ENCODE data around the gene GLRX5. TPM values are rescaled to one million over a fixed set of nuclear protein-coding genes. Genes with fewer than 3 reads are reported as not detected.

Gene GLRX5
- total RNA-seq, 1 experiment from 2014 or later = 72.8 TPM

GRCh38 chr14:95486875-95487668, 47.8 kb upstream of the GLRX5 start (continued):
- no peak for TF ChIP-seq STAT6 (CRISPR knock-in tag; conservative IDR thresholded peaks at IDR 0.05; ENCODE audit: low read depth)
- TF ChIP-seq ZMAT4 (CRISPR knock-in tag; IDR thresholded peaks at IDR 0.05) = no peak
- TF ChIP-seq RORB (CRISPR knock-in tag; IDR thresholded peaks at IDR 0.05) = no peak
- TF ChIP-seq SOX15 (CRISPR knock-in tag; IDR thresholded peaks at IDR 0.05) = no peak
- no peak for TF ChIP-seq FOXJ3 (CRISPR knock-in tag; IDR thresholded peaks at IDR 0.05; ENCODE audit: borderline replicate concordance)
- TF ChIP-seq, protein P1, sequence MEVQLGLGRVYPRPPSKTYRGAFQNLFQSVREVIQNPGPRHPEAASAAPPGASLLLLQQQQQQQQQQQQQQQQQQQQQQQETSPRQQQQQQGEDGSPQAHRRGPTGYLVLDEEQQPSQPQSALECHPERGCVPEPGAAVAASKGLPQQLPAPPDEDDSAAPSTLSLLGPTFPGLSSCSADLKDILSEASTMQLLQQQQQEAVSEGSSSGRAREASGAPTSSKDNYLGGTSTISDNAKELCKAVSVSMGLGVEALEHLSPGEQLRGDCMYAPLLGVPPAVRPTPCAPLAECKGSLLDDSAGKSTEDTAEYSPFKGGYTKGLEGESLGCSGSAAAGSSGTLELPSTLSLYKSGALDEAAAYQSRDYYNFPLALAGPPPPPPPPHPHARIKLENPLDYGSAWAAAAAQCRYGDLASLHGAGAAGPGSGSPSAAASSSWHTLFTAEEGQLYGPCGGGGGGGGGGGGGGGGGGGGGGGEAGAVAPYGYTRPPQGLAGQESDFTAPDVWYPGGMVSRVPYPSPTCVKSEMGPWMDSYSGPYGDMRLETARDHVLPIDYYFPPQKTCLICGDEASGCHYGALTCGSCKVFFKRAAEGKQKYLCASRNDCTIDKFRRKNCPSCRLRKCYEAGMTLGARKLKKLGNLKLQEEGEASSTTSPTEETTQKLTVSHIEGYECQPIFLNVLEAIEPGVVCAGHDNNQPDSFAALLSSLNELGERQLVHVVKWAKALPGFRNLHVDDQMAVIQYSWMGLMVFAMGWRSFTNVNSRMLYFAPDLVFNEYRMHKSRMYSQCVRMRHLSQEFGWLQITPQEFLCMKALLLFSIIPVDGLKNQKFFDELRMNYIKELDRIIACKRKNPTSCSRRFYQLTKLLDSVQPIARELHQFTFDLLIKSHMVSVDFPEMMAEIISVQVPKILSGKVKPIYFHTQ (CRISPR knock-in tag; IDR thresholded peaks at IDR 0.05) = no peak
- TF ChIP-seq FOXP1 (CRISPR knock-in tag; IDR thresholded peaks at IDR 0.05; ENCODE audit: borderline replicate concordance) = no peak
- TF ChIP-seq, protein P2, sequence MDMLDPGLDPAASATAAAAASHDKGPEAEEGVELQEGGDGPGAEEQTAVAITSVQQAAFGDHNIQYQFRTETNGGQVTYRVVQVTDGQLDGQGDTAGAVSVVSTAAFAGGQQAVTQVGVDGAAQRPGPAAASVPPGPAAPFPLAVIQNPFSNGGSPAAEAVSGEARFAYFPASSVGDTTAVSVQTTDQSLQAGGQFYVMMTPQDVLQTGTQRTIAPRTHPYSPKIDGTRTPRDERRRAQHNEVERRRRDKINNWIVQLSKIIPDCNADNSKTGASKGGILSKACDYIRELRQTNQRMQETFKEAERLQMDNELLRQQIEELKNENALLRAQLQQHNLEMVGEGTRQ (CRISPR knock-in tag; IDR thresholded peaks at IDR 0.05) = no peak
- TF ChIP-seq GABPB1 (CRISPR knock-in tag; IDR thresholded peaks at IDR 0.05) = no peak

GRCh38 chr14:95487669-95488084, 47.2 kb upstream of the GLRX5 start:
- no peak overlapping the region for H3K27ac Mint-ChIP-seq
- ATAC-seq = no peak
- TF ChIP-seq HMGA2 (CRISPR knock-in tag; IDR thresholded peaks at IDR 0.05) = no peak
- TF ChIP-seq, protein P1 (CRISPR knock-in tag; IDR thresholded peaks at IDR 0.05) = no peak
- no peak for TF ChIP-seq ZNF423 (CRISPR knock-in tag; IDR thresholded peaks at IDR 0.05)
- no peak for TF ChIP-seq FOXP4 (CRISPR knock-in tag; IDR thresholded peaks at IDR 0.05)
- no peak for TF ChIP-seq FOXJ3 (CRISPR knock-in tag; IDR thresholded peaks at IDR 0.05; ENCODE audit: borderline replicate concordance)
- TF ChIP-seq ETV6 (CRISPR knock-in tag; IDR thresholded peaks at IDR 0.05) = no peak
- no peak for TF ChIP-seq NFYB (CRISPR knock-in tag; conservative IDR thresholded peaks at IDR 0.05; ENCODE audit: low read depth)
- TF ChIP-seq, protein P3, sequence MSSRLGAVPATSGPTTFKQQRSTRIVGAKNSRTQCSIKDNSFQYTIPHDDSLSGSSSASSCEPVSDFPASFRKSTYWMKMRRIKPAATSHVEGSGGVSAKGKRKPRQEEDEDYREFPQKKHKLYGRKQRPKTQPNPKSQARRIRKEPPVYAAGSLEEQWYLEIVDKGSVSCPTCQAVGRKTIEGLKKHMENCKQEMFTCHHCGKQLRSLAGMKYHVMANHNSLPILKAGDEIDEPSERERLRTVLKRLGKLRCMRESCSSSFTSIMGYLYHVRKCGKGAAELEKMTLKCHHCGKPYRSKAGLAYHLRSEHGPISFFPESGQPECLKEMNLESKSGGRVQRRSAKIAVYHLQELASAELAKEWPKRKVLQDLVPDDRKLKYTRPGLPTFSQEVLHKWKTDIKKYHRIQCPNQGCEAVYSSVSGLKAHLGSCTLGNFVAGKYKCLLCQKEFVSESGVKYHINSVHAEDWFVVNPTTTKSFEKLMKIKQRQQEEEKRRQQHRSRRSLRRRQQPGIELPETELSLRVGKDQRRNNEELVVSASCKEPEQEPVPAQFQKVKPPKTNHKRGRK (CRISPR knock-in tag; IDR thresholded peaks at IDR 0.05; ENCODE audit: borderline replicate concordance) = no peak
- no peak for TF ChIP-seq RELA (CRISPR knock-in tag; IDR thresholded peaks at IDR 0.05; ENCODE audit: borderline replicate concordance)
- TF ChIP-seq, protein P4, sequence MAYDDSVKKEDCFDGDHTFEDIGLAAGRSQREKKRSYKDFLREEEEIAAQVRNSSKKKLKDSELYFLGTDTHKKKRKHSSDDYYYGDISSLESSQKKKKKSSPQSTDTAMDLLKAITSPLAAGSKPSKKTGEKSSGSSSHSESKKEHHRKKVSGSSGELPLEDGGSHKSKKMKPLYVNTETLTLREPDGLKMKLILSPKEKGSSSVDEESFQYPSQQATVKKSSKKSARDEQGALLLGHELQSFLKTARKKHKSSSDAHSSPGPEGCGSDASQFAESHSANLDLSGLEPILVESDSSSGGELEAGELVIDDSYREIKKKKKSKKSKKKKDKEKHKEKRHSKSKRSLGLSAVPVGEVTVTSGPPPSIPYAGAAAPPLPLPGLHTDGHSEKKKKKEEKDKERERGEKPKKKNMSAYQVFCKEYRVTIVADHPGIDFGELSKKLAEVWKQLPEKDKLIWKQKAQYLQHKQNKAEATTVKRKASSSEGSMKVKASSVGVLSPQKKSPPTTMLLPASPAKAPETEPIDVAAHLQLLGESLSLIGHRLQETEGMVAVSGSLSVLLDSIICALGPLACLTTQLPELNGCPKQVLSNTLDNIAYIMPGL (CRISPR knock-in tag; IDR thresholded peaks at IDR 0.05) = no peak

More at GRCh38 chr14:95487669-95488084, 47.2 kb upstream of the GLRX5 start:
- Mint-ChIP-seq H3K4me1 (peaks cover 15% of the 10 kb centered on the region), H3K27me3 (ENCODE audit: low read depth) (no peaks in the 10 kb centered on the region), H3K9me3 (peaks cover 9% of the 10 kb centered on the region), H3K36me3 (no peaks in the 10 kb centered on the region), H3K4me3 (no peak overlapping the region)
- no peak for DNase-seq (ENCODE audit: low spot score)
- POLR2A ChIA-PET = no interaction called here
- CTCF ChIA-PET = interaction anchor here (1.2 kb wide), 1 partner anchor 45 kb away, joined by 5 read pairs; no protein-coding TSS in a partner anchor

Measured in WTC11 (cell line).